Tibial nerve (tissue), 4 donors: ENCODE measurements around the gene NPHP4. TPM values are rescaled to one million over a fixed set of nuclear protein-coding genes. Genes with fewer than 3 reads are reported as not detected.

Experiments used
- DNase-seq, 2 donors: peaks; one replicate each; pipeline ENCODE4 v3.0.0-alpha.2; 2019; ENCODE audit warnings: low spot score in 2 of 2
- H3K27ac ChIP-seq, 4 donors: fragments of 200-600 bp; sonication (generic) in 3 of 4; one replicate each; pipeline ENCODE4 v1.5.1; 2017 to 2019; ENCODE audit warnings: mild to moderate bottlenecking in 1 of 4
- H3K27me3 ChIP-seq, 2 donors: fragments of 200-600 bp; sonication (generic) in 1 of 2; one replicate each; pipeline versions ENCODE4 v1.5.1 to v1.6.0; 2017 to 2019
- H3K36me3 ChIP-seq, 3 donors: fragments of 200-600 bp; sonication (generic); one replicate each; pipeline ENCODE4 v1.5.1; 2018 to 2019
- H3K4me1 ChIP-seq, 4 donors: fragments of 200-600 bp; sonication (generic) in 3 of 4; one replicate each; pipeline ENCODE4 v1.5.1; 2017 to 2019
- H3K4me3 ChIP-seq, 4 donors: fragments of 200-600 bp; sonication (generic) in 3 of 4; one replicate each; pipeline ENCODE4 v1.5.1; 2017 to 2019; ENCODE audit warnings: mild to moderate bottlenecking in 1 of 4, moderate library complexity in 1 of 4
- H3K9me3 ChIP-seq, 4 donors: fragments of 200-600 bp; sonication (generic) in 3 of 4; one replicate each; pipeline ENCODE4 v1.5.1; 2017 to 2019
- EP300 ChIP-seq, 2 donors: sonication (generic); formaldehyde crosslinking; IDR thresholded peaks; one replicate each; pipeline ENCODE4 v1.6.1; 2017; ENCODE audit warnings: antibody characterized with exemption in 2 of 2, mild to moderate bottlenecking in 1 of 2
- POLR2A ChIP-seq, 2 donors: fragments of 450-650 bp; IDR thresholded peaks; one replicate each; pipeline ENCODE4 v1.6.1; 2017; ENCODE audit warnings: antibody characterized with exemption in 2 of 2, mild to moderate bottlenecking in 2 of 2, moderate library complexity in 2 of 2
- WGBS, 2 donors: methylation state at CpG; one replicate each; pipeline ENCODE4 v1.1.5; 2018; 5-methylcytosine and 5-hydroxymethylcytosine counted together
- total RNA-seq, 4 donors: library from RNA; depleted of rRNA; stranded (reverse); fragments of >200 nt; gene quantifications; one replicate each; pipeline ENCODE4 v1.1.0, GENCODE V29; 2016
- TF ChIP-seq, protein P1 (sequence below), 5 experiments: fragments of 200-600 bp in 3 of 5; fragments of 450-650 bp in 2 of 5; sonication (generic) in 3 of 5; IDR thresholded peaks; one replicate each; pipeline ENCODE4 v1.5.1; 2016 to 2019; ENCODE audit warnings: antibody characterized with exemption in 5 of 5, mild to moderate bottlenecking in 3 of 5, moderate library complexity in 2 of 5

NPHP4 gene
- total RNA-seq, 4 donors from 2014 or later: 14.7 to 34.5 (median 28.0) TPM

DNA sequence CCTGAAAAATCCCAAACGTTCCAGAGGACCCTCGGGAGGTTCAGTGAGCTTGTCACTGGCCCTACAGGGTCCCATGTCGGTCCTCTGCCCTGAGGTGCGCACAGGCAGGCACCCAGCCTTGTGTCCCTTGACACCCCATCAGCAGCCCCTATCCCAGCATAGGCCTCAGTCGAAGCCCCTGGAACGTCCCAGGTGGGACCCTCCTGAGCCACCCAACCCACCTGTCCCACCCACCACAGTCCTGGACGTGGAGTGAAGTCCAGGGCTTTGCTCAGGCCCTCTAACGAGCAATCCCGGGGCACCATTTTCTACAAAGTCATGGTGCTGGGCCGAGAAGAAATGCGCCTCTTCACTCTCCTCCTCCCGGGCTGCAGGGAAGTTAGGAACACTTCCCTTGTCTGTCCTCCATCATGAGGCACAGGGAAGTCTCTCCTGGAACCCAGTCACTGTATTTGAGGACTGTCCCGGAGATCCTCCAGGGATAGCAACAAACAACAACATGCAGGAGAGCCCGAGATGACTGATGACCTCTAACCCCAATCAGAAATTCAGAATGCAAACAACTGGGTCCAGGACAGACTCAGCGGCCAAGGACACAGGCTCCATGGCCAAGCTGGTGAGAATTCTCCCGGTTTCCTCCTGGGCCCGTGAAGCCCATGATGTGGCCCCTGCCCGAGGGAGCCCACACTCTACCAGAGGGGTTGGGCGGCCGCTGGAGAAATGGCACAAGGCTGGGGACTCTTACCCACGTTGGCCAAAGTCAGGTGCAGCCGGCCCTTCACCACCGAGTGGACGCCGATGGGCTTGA lies 105.5 kb downstream of the NPHP4 start:
- Histone ChIP-seq H3K27me3 (no peaks in the 10 kb centered on the region), H3K27ac (no peak overlapping the region), H3K36me3 (peaks cover 0 to 74% (median 0%) of the 10 kb centered on the region in 3 donors), H3K4me3 (no peak overlapping the region), H3K4me1 (no peaks in the 10 kb centered on the region), H3K9me3 (no peaks in the 10 kb centered on the region)
- 88 to 95% methylated on average over 22 to 25 of the region's 25 CpGs for WGBS, 2 donors
- TF ChIP-seq EP300 (IDR thresholded peaks at IDR 0.05) (no peak), POLR2A (IDR thresholded peaks at IDR 0.05) (no peak)
- TF ChIP-seq, protein P1, sequence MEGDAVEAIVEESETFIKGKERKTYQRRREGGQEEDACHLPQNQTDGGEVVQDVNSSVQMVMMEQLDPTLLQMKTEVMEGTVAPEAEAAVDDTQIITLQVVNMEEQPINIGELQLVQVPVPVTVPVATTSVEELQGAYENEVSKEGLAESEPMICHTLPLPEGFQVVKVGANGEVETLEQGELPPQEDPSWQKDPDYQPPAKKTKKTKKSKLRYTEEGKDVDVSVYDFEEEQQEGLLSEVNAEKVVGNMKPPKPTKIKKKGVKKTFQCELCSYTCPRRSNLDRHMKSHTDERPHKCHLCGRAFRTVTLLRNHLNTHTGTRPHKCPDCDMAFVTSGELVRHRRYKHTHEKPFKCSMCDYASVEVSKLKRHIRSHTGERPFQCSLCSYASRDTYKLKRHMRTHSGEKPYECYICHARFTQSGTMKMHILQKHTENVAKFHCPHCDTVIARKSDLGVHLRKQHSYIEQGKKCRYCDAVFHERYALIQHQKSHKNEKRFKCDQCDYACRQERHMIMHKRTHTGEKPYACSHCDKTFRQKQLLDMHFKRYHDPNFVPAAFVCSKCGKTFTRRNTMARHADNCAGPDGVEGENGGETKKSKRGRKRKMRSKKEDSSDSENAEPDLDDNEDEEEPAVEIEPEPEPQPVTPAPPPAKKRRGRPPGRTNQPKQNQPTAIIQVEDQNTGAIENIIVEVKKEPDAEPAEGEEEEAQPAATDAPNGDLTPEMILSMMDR (IDR thresholded peaks at IDR 0.05): no peak
- DNase-seq: no peak

DNA sequence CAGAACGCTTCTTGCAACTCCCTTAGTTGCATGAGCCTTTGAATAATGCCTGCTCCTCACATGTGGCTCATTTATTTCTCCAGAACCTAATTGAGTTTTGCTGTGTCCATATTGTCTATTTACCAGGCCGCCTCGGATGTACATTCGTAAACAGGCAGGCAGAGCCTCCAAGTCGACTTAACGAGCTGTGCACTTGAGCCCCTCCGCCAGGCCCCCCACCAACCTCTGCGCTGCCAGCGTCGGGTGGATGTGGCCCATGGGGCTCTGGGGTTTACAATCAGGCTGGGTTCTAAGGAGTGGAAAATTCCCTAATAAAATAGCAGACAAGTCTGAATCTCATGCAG lies 106.1 kb downstream of the NPHP4 start:
- Histone ChIP-seq H3K27me3 (no peaks in the 10 kb centered on the region), H3K4me3 (no peak overlapping the region), H3K9me3 (no peaks in the 10 kb centered on the region), H3K4me1 (no peaks in the 10 kb centered on the region), H3K27ac (no peak overlapping the region), H3K36me3 (peaks cover 0 to 80% (median 0%) of the 10 kb centered on the region in 3 donors)
- WGBS, 2 donors: 83 to 85% methylated on average over 10 of the region's 10 CpGs
- TF ChIP-seq EP300 (IDR thresholded peaks at IDR 0.05): no peak
- no peak for TF ChIP-seq POLR2A (IDR thresholded peaks at IDR 0.05)
- TF ChIP-seq, protein P1 (IDR thresholded peaks at IDR 0.05): no peak
- DNase-seq: no peak

DNA sequence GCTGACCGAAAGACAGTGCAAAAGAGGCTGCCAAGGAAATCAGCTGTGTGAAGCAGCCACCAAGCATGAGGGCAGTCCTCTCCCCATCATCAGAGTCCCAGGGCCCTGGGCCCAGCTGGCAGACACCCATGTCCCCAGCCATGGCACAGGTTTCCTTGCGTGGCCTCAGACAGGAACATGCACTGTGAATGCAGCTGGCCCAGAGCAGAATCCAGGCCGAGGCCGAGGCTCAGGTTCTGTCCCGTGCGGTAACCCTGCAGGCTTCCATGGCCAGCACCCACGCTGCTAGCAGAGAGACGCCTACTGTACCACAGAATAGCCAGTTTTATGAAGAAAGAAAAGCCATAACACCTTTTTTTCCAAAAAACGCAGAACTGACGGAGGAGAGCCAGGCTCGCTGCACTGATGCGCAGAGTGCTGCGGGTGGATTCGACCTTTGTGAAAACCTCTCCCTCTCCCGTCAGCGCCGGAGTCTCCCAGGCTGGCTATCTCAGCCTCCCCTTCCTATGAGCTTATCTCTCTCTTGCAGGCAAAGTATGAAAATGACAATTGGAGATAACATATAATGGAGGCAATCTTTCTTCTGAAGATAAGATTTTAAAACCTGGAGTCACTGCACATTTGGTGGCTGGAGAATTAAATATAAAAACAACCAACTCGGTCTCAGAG lies 106.6 kb downstream of the NPHP4 start:
- no peaks in the 10 kb centered on the region for H3K27me3 ChIP-seq
- no peak overlapping the region for H3K27ac ChIP-seq
- DNase-seq: no peak
- no peak overlapping the region for H3K4me3 ChIP-seq
- H3K9me3 ChIP-seq: no peaks in the 10 kb centered on the region
- TF ChIP-seq POLR2A (IDR thresholded peaks at IDR 0.05) (no peak), EP300 (IDR thresholded peaks at IDR 0.05) (no peak)
- TF ChIP-seq, protein P1 (IDR thresholded peaks at IDR 0.05): no peak
- H3K4me1 ChIP-seq: no peaks in the 10 kb centered on the region
- H3K36me3 ChIP-seq: peaks cover 0 to 82% (median 0%) of the 10 kb centered on the region in 3 donors
- 88 to 92% methylated on average over 18 of the region's 18 CpGs for WGBS, 2 donors

DNA sequence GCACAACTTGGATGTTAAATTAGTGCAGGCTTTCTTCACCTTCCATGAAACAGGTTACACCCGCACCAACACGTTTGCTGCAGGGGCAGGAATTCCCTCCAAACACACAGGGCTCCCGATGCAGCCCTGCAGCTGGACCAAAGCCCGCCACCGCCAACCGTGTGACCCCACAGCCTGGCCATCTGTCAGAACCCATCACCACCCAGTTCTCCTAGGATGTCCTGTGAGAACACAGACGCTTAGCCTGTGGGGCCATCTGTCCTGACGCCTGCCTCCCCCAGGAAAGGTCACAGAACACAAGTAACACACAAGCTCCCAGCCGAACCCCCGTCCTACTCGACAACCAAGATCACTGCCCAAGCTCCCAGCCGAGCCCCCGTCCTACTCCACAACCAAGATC lies 108.1 kb downstream of the NPHP4 start:
- no peak overlapping the region for H3K4me3 ChIP-seq
- WGBS, 2 donors: 90 to 91% methylated on average over 11 to 13 of the region's 13 CpGs
- TF ChIP-seq EP300 (IDR thresholded peaks at IDR 0.05) (no peak), POLR2A (IDR thresholded peaks at IDR 0.05) (no peak)
- TF ChIP-seq, protein P1 (IDR thresholded peaks at IDR 0.05): no peak
- no peaks in the 10 kb centered on the region for H3K4me1 ChIP-seq
- peaks cover 0 to 9% (median 0%) of the 10 kb centered on the region in 4 donors for H3K9me3 ChIP-seq
- peaks cover 0 to 83% (median 0%) of the 10 kb centered on the region in 3 donors for H3K36me3 ChIP-seq
- H3K27me3 ChIP-seq: no peaks in the 10 kb centered on the region
- no peak overlapping the region for H3K27ac ChIP-seq
- DNase-seq: no peak
